ENCODE results near the gene SIM1.

SIM1 gene

GRCh38 chr6:100426241-100426640 is 38.5 kb downstream of the SIM1 start:
- Histone ChIP-seq H3K9me3 (ENCODE audit: insufficient read depth, low read length) (no peaks in the 10 kb centered on the region), H3K27me3 (ENCODE audit: low read length) (no peaks in the 10 kb centered on the region), H3K4me2 (ENCODE audit: low read depth, low read length, poor library complexity, severe bottlenecking) (no peak overlapping the region), H3K9me2 (replicated peaks; ENCODE audit: insufficient read depth, low read length) (no peaks in the 10 kb centered on the region), H3K79me2 (ENCODE audit: insufficient read depth, low read length) (no peaks in the 10 kb centered on the region), H3K27ac (ENCODE audit: low read depth, low read length) (no peak overlapping the region), H3K9ac (ENCODE audit: low read length) (no peak overlapping the region), H4K20me1 (ENCODE audit: low read depth, low read length) (no peaks in the 10 kb centered on the region), H2AFZ (ENCODE audit: low read depth, low read length, severe bottlenecking) (no peak overlapping the region), H3F3A (ENCODE audit: insufficient read depth) (no peaks in the 10 kb centered on the region), H3K36me3 (ENCODE audit: low read length) (no peaks in the 10 kb centered on the region), H3K4me3 (ENCODE audit: insufficient read depth, low read length, poor library complexity, severe bottlenecking) (no peak overlapping the region)
- TF ChIP-seq CTCF (IDR thresholded peaks at IDR 0.05; ENCODE audit: insufficient read depth, low read length, poor library complexity, severe bottlenecking), result no peak

- H2AFZ ChIP-seq (ENCODE audit: low read depth, low read length, severe bottlenecking), result no peak overlapping the region
- no peak overlapping the region for H3K27ac ChIP-seq (ENCODE audit: low read depth, low read length)
- no peak overlapping the region for H3K4me3 ChIP-seq (ENCODE audit: insufficient read depth, low read length, poor library complexity, severe bottlenecking)
- H3F3A ChIP-seq (ENCODE audit: insufficient read depth), result no peaks in the 10 kb centered on the region
- H3K9me3 ChIP-seq (ENCODE audit: insufficient read depth, low read length), result no peaks in the 10 kb centered on the region
- no peaks in the 10 kb centered on the region for H4K20me1 ChIP-seq (ENCODE audit: low read depth, low read length)
- no peaks in the 10 kb centered on the region for H3K79me2 ChIP-seq (ENCODE audit: insufficient read depth, low read length)
- no peaks in the 10 kb centered on the region for H3K27me3 ChIP-seq (ENCODE audit: low read length)
- no peak overlapping the region for H3K4me2 ChIP-seq (ENCODE audit: low read depth, low read length, poor library complexity, severe bottlenecking)
- H3K9ac ChIP-seq (ENCODE audit: low read length), result no peak overlapping the region
- TF ChIP-seq CTCF (IDR thresholded peaks at IDR 0.05; ENCODE audit: insufficient read depth, low read length, poor library complexity, severe bottlenecking), result no peak
- TF ChIP-seq EZH2phosphoT487 (conservative IDR thresholded peaks at IDR 0.05; ENCODE audit: low read length), result no peak
- no peaks in the 10 kb centered on the region for H3K36me3 ChIP-seq (ENCODE audit: low read length)
- no peaks in the 10 kb centered on the region for H3K9me2 ChIP-seq (replicated peaks; ENCODE audit: insufficient read depth, low read length)
Observed at GRCh38 chr6:100420711-100421110, 44.0 kb downstream of the SIM1 start.

GRCh38 chr6:100417036-100417435 is 47.7 kb downstream of the SIM1 start:
- no peaks in the 10 kb centered on the region for H3K27me3 ChIP-seq (ENCODE audit: low read length)
- H3K79me2 ChIP-seq (ENCODE audit: insufficient read depth, low read length), result no peaks in the 10 kb centered on the region
- H2AFZ ChIP-seq (ENCODE audit: low read depth, low read length, severe bottlenecking), result no peak overlapping the region
- no peak for TF ChIP-seq EZH2phosphoT487 (conservative IDR thresholded peaks at IDR 0.05; ENCODE audit: low read length)
- TF ChIP-seq CTCF (IDR thresholded peaks at IDR 0.05; ENCODE audit: insufficient read depth, low read length, poor library complexity, severe bottlenecking), result no peak
- H3K4me3 ChIP-seq (ENCODE audit: insufficient read depth, low read length, poor library complexity, severe bottlenecking), result no peak overlapping the region
- H3K9me2 ChIP-seq (replicated peaks; ENCODE audit: insufficient read depth, low read length), result no peaks in the 10 kb centered on the region
- H3K27ac ChIP-seq (ENCODE audit: low read depth, low read length), result no peak overlapping the region
- H3F3A ChIP-seq (ENCODE audit: insufficient read depth), result no peaks in the 10 kb centered on the region
- no peak overlapping the region for H3K9ac ChIP-seq (ENCODE audit: low read length)
- H3K36me3 ChIP-seq (ENCODE audit: low read length), result no peaks in the 10 kb centered on the region
- H4K20me1 ChIP-seq (ENCODE audit: low read depth, low read length), result no peaks in the 10 kb centered on the region
- no peaks in the 10 kb centered on the region for H3K9me3 ChIP-seq (ENCODE audit: insufficient read depth, low read length)
- H3K4me2 ChIP-seq (ENCODE audit: low read depth, low read length, poor library complexity, severe bottlenecking), result no peak overlapping the region

- TF ChIP-seq CTCF (IDR thresholded peaks at IDR 0.05; ENCODE audit: insufficient read depth, low read length, poor library complexity, severe bottlenecking) (no peak), EZH2phosphoT487 (conservative IDR thresholded peaks at IDR 0.05; ENCODE audit: low read length) (no peak)
- Histone ChIP-seq H3K9me2 (replicated peaks; ENCODE audit: insufficient read depth, low read length) (no peaks in the 10 kb centered on the region), H3K79me2 (ENCODE audit: insufficient read depth, low read length) (no peaks in the 10 kb centered on the region), H3K9ac (ENCODE audit: low read length) (no peak overlapping the region), H3K27ac (ENCODE audit: low read depth, low read length) (no peak overlapping the region), H3K4me2 (ENCODE audit: low read depth, low read length, poor library complexity, severe bottlenecking) (no peak overlapping the region), H3F3A (ENCODE audit: insufficient read depth) (no peaks in the 10 kb centered on the region), H4K20me1 (ENCODE audit: low read depth, low read length) (no peaks in the 10 kb centered on the region), H3K4me3 (ENCODE audit: insufficient read depth, low read length, poor library complexity, severe bottlenecking) (no peak overlapping the region), H2AFZ (ENCODE audit: low read depth, low read length, severe bottlenecking) (no peak overlapping the region), H3K27me3 (ENCODE audit: low read length) (no peaks in the 10 kb centered on the region), H3K9me3 (ENCODE audit: insufficient read depth, low read length) (no peaks in the 10 kb centered on the region), H3K36me3 (ENCODE audit: low read length) (no peaks in the 10 kb centered on the region)
Observed at GRCh38 chr6:100415768-100416167, 49.0 kb downstream of the SIM1 start.

Data from SU-DHL-6 (cell line).